CD4-positive, CD25-positive, alpha-beta regulatory T cell (primary cell): ENCODE data around the gene GABRA5. TPM values are rescaled to one million over a fixed set of nuclear protein-coding genes. Genes with fewer than 3 reads are reported as not detected.

Experiments used
- ATAC-seq, 2 donors: fragments of 150-1000 bp; cut with Tn5 transposase; one replicate each; pipeline ENCODE4 v1.10.0; 2021; ENCODE audit warnings: low read depth in 2 of 2, moderate number of reproducible peaks in 2 of 2, moderate library complexity in 1 of 2
- DNase-seq, 3 donors: peaks; one replicate each; pipeline versions ENCODE4 v3.0.0 to v3.0.0-alpha.2; 2012 to 2022; ENCODE audit warnings: mixed read lengths in 1 of 3
- H3K27ac ChIP-seq: one replicate; pipeline ENCODE4 v1.7.0; 2013; ENCODE audit warnings: mild to moderate bottlenecking, low read length; ENCODE audit not compliant: insufficient read depth, poor library complexity, severe bottlenecking
- H3K27me3 ChIP-seq: one replicate; pipeline ENCODE4 v1.7.0; 2013; ENCODE audit warnings: low read length; ENCODE audit not compliant: control insufficient read depth, insufficient read depth
- H3K36me3 ChIP-seq: one replicate; pipeline ENCODE4 v1.7.0; 2013; ENCODE audit warnings: mild to moderate bottlenecking, low read length, moderate library complexity; ENCODE audit not compliant: control insufficient read depth, insufficient read depth
- H3K4me1 ChIP-seq: 2 replicates; pipeline ENCODE4 v1.7.0; 2013; ENCODE audit warnings: mild to moderate bottlenecking, low read length; ENCODE audit not compliant: insufficient read depth, control insufficient read depth, poor library complexity, severe bottlenecking
- H3K4me3 ChIP-seq: one replicate; pipeline ENCODE4 v1.7.0; 2013; ENCODE audit warnings: low read depth, mild to moderate bottlenecking, low read length, moderate library complexity
- H3K9me3 ChIP-seq, 2 experiments: 1 replicate in 1 of 2; 2 replicates in 1 of 2; pipeline ENCODE4 v1.7.0; 2013; ENCODE audit warnings: low read length in 2 of 2, mild to moderate bottlenecking in 1 of 2, moderate library complexity in 1 of 2; ENCODE audit not compliant: control insufficient read depth in 2 of 2
- H3K27ac Mint-ChIP-seq, 3 donors: one replicate each; pipeline ENCODE4 v1.8.0; 2020 to 2022; ENCODE audit warnings: mild to moderate bottlenecking in 3 of 3, mixed read lengths in 3 of 3, moderate library complexity in 2 of 3
- H3K27me3 Mint-ChIP-seq: one replicate; pipeline ENCODE4 v1.8.0; 2022; ENCODE audit warnings: mild to moderate bottlenecking, mixed read lengths
- H3K36me3 Mint-ChIP-seq: one replicate; pipeline ENCODE4 v1.8.0; 2020; ENCODE audit warnings: mixed read lengths
- H3K4me1 Mint-ChIP-seq, 4 donors: one replicate each; pipeline ENCODE4 v1.8.0; 2020 to 2022; ENCODE audit warnings: mixed read lengths in 4 of 4, mild to moderate bottlenecking in 1 of 4
- H3K4me3 Mint-ChIP-seq, 4 donors: one replicate each; pipeline ENCODE4 v1.8.0; 2020 to 2022; ENCODE audit warnings: mild to moderate bottlenecking in 4 of 4, mixed read lengths in 4 of 4, moderate library complexity in 3 of 4
- H3K9me3 Mint-ChIP-seq, 7 donors: one replicate each; pipeline ENCODE4 v1.8.0; 2020 to 2022; ENCODE audit warnings: mixed read lengths in 7 of 7, mild to moderate bottlenecking in 3 of 7, moderate library complexity in 2 of 7
- polyA plus RNA-seq, 4 donors: library from polyadenylated mRNA; unstranded; fragments of 300-500 nt; fragmentation: Illumina TruSeq; gene quantifications; one replicate each; pipeline ENCODE4 v1.2.3, GENCODE V29; 2021
- total RNA-seq: library from RNA; stranded (reverse); gene quantifications from one replicate; pipeline ENCODE4 v1.2.3, GENCODE V29; 2022

The GABRA5 gene
- total and polyA plus RNA-seq, 5 donors from 2014 or later, result not detected

DNA sequence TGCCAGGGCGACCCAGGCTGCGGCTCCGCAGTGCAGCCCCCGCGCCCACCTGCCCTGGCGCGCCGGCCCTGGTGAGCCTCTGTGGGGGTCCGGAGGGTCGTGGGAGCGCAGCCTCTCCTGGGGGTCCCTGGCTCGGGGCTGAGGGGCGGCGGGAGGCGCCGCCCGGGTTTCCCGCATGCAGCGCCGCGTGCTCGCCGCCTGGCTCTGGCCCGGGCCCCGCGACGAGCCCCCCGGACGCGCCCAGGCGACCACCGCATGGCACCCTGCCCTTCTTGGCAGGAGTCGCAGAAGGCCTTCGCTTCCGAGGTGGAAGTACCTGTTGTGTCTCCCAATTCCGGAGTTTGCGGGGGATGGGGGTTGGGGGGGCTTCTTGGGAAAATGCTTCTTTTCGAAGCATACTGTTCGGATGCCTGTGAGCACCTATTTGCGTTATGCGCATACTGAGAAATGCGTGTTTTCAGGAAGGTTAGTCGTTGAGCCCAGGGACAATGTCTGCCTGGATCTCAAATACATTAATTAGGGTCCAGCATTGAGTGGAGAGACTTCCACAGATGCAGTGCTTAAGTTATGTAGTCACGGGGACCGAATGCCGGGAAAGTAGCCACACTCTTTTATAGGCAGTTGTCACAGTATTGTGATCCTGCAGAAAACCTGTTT is 1.3 kb downstream of the GABRA5 start:
- Mint-ChIP-seq H3K27me3 (peaks cover 12% of the 10 kb centered on the region), H3K36me3 (no peaks in the 10 kb centered on the region), H3K4me3 (no peak overlapping the region), H3K4me1 (no peaks in the 10 kb centered on the region), H3K9me3 (peaks cover 0 to 5% (median 0%) of the 10 kb centered on the region in 7 donors), H3K27ac (no peak overlapping the region)
- Histone ChIP-seq H3K9me3 (no peaks in the 10 kb centered on the region), H3K27ac (no peak overlapping the region), H3K4me1 (no peaks in the 10 kb centered on the region), H3K36me3 (no peaks in the 10 kb centered on the region), H3K4me3 (no peak overlapping the region), H3K27me3 (no peaks in the 10 kb centered on the region)
- DNase-seq (no peak), ATAC-seq (no peak)

DNA sequence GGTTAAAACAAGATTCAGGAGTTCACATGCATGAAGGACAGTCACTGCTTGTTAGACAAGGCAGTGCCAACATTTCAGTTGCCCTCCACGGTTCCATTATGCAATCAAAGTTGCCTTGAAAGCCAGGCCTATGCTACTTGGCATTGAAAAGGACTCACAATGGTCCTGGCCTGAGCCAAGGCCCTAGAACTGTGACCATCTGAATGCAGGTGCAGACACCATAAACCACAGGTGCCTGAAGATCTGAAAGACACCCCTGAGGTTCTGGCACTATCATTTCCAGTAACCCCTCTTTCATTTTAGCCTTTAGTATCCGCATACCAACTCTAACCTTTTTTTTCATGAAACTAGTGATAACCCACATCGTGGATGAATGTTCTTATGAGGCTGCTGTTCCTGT is 2.8 kb downstream of the GABRA5 start:
- H3K27me3 ChIP-seq, result no peaks in the 10 kb centered on the region
- DNase-seq, result no peak
- H3K27ac Mint-ChIP-seq, result no peak overlapping the region
- H3K4me1 ChIP-seq, result no peaks in the 10 kb centered on the region
- H3K4me3 ChIP-seq, result no peak overlapping the region
- ATAC-seq, result no peak
- H3K9me3 ChIP-seq, result no peaks in the 10 kb centered on the region
- H3K4me1 Mint-ChIP-seq, result no peaks in the 10 kb centered on the region
- peaks cover 0 to 5% (median 0%) of the 10 kb centered on the region in 7 donors for H3K9me3 Mint-ChIP-seq
- no peak overlapping the region for H3K4me3 Mint-ChIP-seq
- H3K36me3 ChIP-seq, result no peaks in the 10 kb centered on the region
- H3K36me3 Mint-ChIP-seq, result no peaks in the 10 kb centered on the region
- H3K27me3 Mint-ChIP-seq, result peaks cover 12% of the 10 kb centered on the region
- no peak overlapping the region for H3K27ac ChIP-seq

DNA sequence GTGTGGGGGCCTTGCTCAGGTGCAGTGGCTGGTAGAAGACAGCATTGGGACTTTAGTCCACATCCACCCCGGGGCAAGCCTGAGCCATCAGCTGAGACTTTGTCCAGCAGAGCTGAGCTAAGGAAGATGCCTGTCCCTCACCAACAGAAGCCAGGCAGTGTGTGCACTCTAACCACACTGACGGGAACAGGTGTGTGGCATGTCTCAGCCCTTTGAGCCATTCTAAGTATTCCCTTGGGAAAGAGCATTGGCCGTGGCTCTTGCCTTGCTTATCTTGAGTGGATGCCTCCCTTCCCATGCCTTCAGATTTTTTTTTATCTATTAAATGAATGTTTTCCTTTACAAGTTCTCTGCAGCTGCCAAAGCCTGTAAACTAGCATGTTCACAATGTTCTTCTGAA is 3.5 kb downstream of the GABRA5 start:
- peaks cover 0 to 5% (median 0%) of the 10 kb centered on the region in 7 donors for H3K9me3 Mint-ChIP-seq

DNA sequence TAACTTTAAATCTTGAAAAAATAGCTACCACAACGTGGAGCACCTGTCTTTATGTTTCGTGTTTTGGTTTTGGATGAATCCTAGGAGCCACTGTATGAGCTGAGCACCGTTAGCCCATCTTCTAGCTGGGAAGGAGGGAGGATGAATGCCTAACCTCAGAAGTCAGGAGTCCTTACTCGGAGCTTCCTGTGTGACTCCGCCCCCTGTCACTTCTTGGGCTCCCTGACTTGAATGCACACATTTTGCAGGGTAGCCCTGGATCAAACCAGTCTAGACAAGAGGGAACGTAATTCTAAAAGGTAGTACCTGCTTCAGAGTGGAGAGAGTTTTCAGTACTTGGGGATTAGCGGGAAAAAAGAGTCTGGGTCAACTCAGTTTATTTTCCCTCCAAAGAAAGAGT is 5.3 kb downstream of the GABRA5 start:
- ATAC-seq, result no peak
- Histone ChIP-seq H3K4me3 (no peak overlapping the region), H3K4me1 (no peaks in the 10 kb centered on the region), H3K27me3 (no peaks in the 10 kb centered on the region), H3K9me3 (no peaks in the 10 kb centered on the region), H3K27ac (no peak overlapping the region), H3K36me3 (no peaks in the 10 kb centered on the region)
- Mint-ChIP-seq H3K27ac (no peak overlapping the region), H3K4me1 (no peaks in the 10 kb centered on the region), H3K9me3 (peaks cover 0 to 5% (median 0%) of the 10 kb centered on the region in 7 donors), H3K36me3 (no peaks in the 10 kb centered on the region), H3K4me3 (no peak overlapping the region), H3K27me3 (peaks cover 5% of the 10 kb centered on the region)
- no peak for DNase-seq

More for the DNA sequence above, 3.5 kb downstream of the GABRA5 start:
- Histone ChIP-seq H3K4me3 (no peak overlapping the region), H3K27me3 (no peaks in the 10 kb centered on the region), H3K36me3 (no peaks in the 10 kb centered on the region), H3K27ac (no peak overlapping the region), H3K9me3 (no peaks in the 10 kb centered on the region), H3K4me1 (no peaks in the 10 kb centered on the region)
- Mint-ChIP-seq H3K27me3 (peaks cover 12% of the 10 kb centered on the region), H3K27ac (no peak overlapping the region), H3K4me1 (no peaks in the 10 kb centered on the region), H3K4me3 (no peak overlapping the region), H3K36me3 (no peaks in the 10 kb centered on the region)
- no peak for DNase-seq
- no peak for ATAC-seq

DNA sequence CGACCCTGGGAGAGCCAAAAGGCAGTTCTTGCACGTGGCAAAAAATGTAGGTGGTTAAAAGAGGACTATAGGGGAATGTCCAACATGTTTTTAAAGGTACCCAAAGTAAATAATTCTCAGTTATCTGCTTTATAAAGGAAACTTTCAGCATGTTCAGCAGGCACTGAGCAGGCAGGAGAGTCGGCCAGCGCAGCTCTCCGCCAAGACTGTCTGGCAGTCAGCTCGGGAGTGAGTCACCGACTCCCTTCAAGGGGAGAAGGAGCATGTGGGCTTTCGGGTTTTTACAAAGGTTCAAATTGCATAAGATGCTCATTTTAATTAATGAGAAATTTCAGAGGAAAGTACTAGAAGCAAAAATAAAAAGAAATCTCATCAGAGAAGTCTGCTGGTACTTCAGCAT is 7.0 kb downstream of the GABRA5 start:
- Mint-ChIP-seq H3K4me1 (no peaks in the 10 kb centered on the region), H3K36me3 (no peaks in the 10 kb centered on the region), H3K9me3 (peaks cover 0 to 5% (median 0%) of the 10 kb centered on the region in 7 donors), H3K27me3 (no peaks in the 10 kb centered on the region), H3K27ac (no peak overlapping the region), H3K4me3 (no peak overlapping the region)
- Histone ChIP-seq H3K9me3 (no peaks in the 10 kb centered on the region), H3K36me3 (no peaks in the 10 kb centered on the region), H3K27me3 (no peaks in the 10 kb centered on the region), H3K27ac (no peak overlapping the region), H3K4me3 (no peak overlapping the region), H3K4me1 (no peaks in the 10 kb centered on the region)
- no peak for DNase-seq
- no peak for ATAC-seq

DNA sequence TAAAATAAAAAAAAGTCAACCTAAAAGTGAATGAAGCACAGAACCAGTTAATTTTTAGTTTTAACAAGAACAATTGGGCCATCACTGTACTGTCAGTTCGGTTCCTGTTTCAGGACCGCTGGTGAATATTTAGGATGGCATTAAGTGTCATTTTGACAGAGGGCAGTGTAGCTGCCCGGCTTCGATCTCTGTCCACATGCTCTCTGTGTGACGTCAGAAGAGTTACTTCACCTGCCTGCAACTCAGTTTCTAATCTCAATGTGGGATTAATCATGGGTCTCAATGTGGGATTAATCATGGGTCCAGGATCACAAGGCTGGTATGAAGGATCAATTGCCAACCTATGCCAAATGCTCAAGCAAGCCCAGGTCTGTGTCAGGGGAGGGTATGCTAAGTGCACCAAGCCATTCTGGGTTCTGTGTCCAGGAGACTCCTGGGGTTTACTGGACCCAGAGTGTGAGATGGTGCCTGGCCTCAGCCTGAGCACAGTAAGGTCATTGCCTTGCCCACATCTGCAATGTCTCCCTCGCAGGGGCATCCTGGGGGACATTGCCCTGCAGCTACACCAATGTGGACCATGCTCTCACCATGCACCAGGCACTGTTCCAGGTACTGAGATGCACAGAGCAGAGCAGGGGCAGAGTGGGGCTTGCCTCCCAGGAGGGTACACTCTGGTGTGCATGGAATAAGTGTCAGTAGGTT is 8.1 kb downstream of the GABRA5 start:
- Histone ChIP-seq H3K36me3 (no peaks in the 10 kb centered on the region), H3K27me3 (no peaks in the 10 kb centered on the region), H3K4me1 (no peaks in the 10 kb centered on the region), H3K4me3 (no peak overlapping the region), H3K27ac (no peak overlapping the region), H3K9me3 (no peaks in the 10 kb centered on the region)
- ATAC-seq, result no peak
- Mint-ChIP-seq H3K36me3 (no peaks in the 10 kb centered on the region), H3K9me3 (peaks cover 0 to 5% (median 0%) of the 10 kb centered on the region in 7 donors), H3K4me1 (no peaks in the 10 kb centered on the region), H3K27ac (no peak overlapping the region), H3K4me3 (no peak overlapping the region), H3K27me3 (no peaks in the 10 kb centered on the region)
- DNase-seq, result no peak

DNA sequence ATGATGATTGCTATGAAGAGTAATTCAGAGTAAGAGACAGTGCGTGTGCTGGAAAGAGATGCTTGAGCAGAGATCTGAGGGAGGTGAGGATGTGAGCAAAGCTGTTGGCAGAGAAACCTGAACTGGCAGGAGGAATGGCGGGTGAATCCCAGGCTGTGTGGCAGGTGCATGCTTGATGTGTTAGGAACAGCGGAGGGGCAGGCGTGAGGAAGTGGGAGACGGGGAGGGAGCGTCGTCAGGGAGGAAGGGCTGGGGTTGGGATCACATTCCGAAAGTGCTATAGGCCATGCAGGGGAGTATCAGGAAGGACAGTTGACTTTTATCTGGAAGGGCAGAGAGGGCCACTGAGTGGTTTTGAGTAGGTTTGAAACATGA is 8.6 kb downstream of the GABRA5 start:
- no peak overlapping the region for H3K27ac ChIP-seq
- no peaks in the 10 kb centered on the region for H3K4me1 ChIP-seq
- Mint-ChIP-seq H3K4me1 (no peaks in the 10 kb centered on the region), H3K27ac (no peak overlapping the region), H3K27me3 (no peaks in the 10 kb centered on the region), H3K36me3 (no peaks in the 10 kb centered on the region), H3K9me3 (peaks cover 0 to 5% (median 0%) of the 10 kb centered on the region in 7 donors), H3K4me3 (no peak overlapping the region)
- H3K27me3 ChIP-seq, result no peaks in the 10 kb centered on the region
- H3K36me3 ChIP-seq, result no peaks in the 10 kb centered on the region
- ATAC-seq (no peak), DNase-seq (no peak)
- no peak overlapping the region for H3K4me3 ChIP-seq
- no peaks in the 10 kb centered on the region for H3K9me3 ChIP-seq

DNA sequence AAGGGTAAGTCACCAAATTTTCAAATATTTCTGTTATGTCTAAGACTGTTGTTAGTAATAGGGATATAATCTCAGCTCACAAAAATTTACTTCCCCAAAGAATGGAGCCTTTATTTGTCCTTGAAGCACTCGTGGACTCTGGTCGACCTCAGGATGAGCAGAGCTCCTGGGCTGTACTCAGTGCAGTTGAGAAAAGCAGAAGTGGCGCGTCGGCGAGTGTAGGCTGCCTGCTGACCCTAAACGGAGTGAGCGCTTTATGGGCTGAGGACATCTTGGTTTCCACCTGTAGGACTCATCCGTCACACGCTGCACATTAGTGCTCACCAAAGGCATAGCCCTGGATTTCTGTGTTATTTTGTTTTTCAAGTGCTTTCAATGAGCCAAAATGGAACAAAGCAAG is 11.0 kb downstream of the GABRA5 start:
- no peaks in the 10 kb centered on the region for H3K4me1 Mint-ChIP-seq
- no peak overlapping the region for H3K27ac Mint-ChIP-seq
- Histone ChIP-seq H3K27me3 (no peaks in the 10 kb centered on the region), H3K4me1 (no peaks in the 10 kb centered on the region), H3K36me3 (no peaks in the 10 kb centered on the region), H3K9me3 (no peaks in the 10 kb centered on the region), H3K27ac (no peak overlapping the region), H3K4me3 (no peak overlapping the region)
- H3K9me3 Mint-ChIP-seq, result peaks cover 0 to 1% (median 0%) of the 10 kb centered on the region in 7 donors
- no peak for DNase-seq
- H3K4me3 Mint-ChIP-seq, result no peak overlapping the region
- H3K27me3 Mint-ChIP-seq, result no peaks in the 10 kb centered on the region
- no peaks in the 10 kb centered on the region for H3K36me3 Mint-ChIP-seq
- ATAC-seq, result no peak
